MM.1S (cell line): Measurements from ENCODE around the gene PRKG1.

Experiments
- DNase-seq: peaks from one replicate; pipeline ENCODE4 v3.0.0-alpha.2; 2015
- H2AFZ ChIP-seq: fragments of 300-600 bp; sonication (generic); 2 replicates; pipeline ENCODE4 v1.6.0; 2016; ENCODE audit warnings: antibody characterized with exemption, low read length
- H3F3A ChIP-seq: fragments of 300-600 bp; sonication (generic); 2 replicates; pipeline ENCODE4 v1.6.1; 2016; ENCODE audit warnings: mild to moderate bottlenecking, antibody characterized with exemption, low read length, moderate library complexity, mixed read lengths; ENCODE audit not compliant: insufficient read depth
- H3K27ac ChIP-seq: fragments of 300-600 bp; sonication (generic); 2 replicates; pipeline ENCODE4 v1.5.1; 2016; ENCODE audit warnings: mild to moderate bottlenecking, low read length
- H3K27me3 ChIP-seq: fragments of 300-600 bp; sonication (generic); replicated peaks from 2 replicates; pipeline ENCODE4 v1.6.0; 2016; ENCODE audit warnings: low read length; ENCODE audit not compliant: insufficient read depth
- H3K36me3 ChIP-seq: fragments of 300-600 bp; sonication (generic); replicated peaks from 2 replicates; pipeline ENCODE4 v1.6.1; 2016; ENCODE audit warnings: mild to moderate bottlenecking, low read length, mixed read lengths; ENCODE audit not compliant: insufficient read depth
- H3K4me1 ChIP-seq: fragments of 300-600 bp; sonication (generic); 2 replicates; pipeline ENCODE4 v1.6.1; 2016; ENCODE audit warnings: low read length, mixed read lengths
- H3K4me2 ChIP-seq: fragments of 300-600 bp; sonication (generic); 2 replicates; pipeline ENCODE4 v1.6.0; 2016; ENCODE audit warnings: low read depth, low read length
- H3K4me3 ChIP-seq: fragments of 300-600 bp; sonication (generic); 2 replicates; pipeline ENCODE4 v1.5.1; 2016; ENCODE audit warnings: low read length, mixed read lengths
- H3K79me2 ChIP-seq: fragments of 300-600 bp; sonication (generic); 2 replicates; pipeline ENCODE4 v1.6.1; 2016; ENCODE audit warnings: mixed run types, low read length, mixed read lengths
- H3K9ac ChIP-seq: fragments of 300-600 bp; sonication (generic); 2 replicates; pipeline ENCODE4 v1.6.1; 2016; ENCODE audit warnings: low read length, mixed read lengths
- H3K9me2 ChIP-seq: fragments of 300-600 bp; sonication (generic); replicated peaks from 2 replicates; pipeline ENCODE4 v1.6.1; 2016; ENCODE audit warnings: mild to moderate bottlenecking, low read length, mixed read lengths; ENCODE audit not compliant: insufficient read depth
- H3K9me3 ChIP-seq: fragments of 300-600 bp; sonication (generic); replicated peaks from 2 replicates; pipeline ENCODE4 v1.6.1; 2016; ENCODE audit warnings: mild to moderate bottlenecking, low read length, mixed read lengths; ENCODE audit not compliant: insufficient read depth
- H4K20me1 ChIP-seq: fragments of 300-600 bp; sonication (generic); 2 replicates; pipeline ENCODE4 v1.6.1; 2016; ENCODE audit warnings: mild to moderate bottlenecking, low read length, moderate library complexity, mixed read lengths; ENCODE audit not compliant: insufficient read depth
- EZH2 ChIP-seq: fragments of 300-600 bp; sonication (generic); optimal IDR thresholded peaks from 2 replicates; pipeline ENCODE3; 2017; ENCODE audit warnings: low read depth, mild to moderate bottlenecking, antibody characterized with exemption, low read length, mixed read lengths
- EZH2phosphoT487 ChIP-seq: fragments of 300-600 bp; sonication (generic); IDR thresholded peaks from 2 replicates; pipeline ENCODE4 v1.6.1; 2018; ENCODE audit warnings: antibody characterized with exemption, low read length
- TF ChIP-seq, protein P1 (sequence below): fragments of 300-600 bp; sonication (generic); IDR thresholded peaks from 2 replicates; pipeline ENCODE4 v1.5.1; 2016; ENCODE audit warnings: antibody characterized with exemption, low read length, mixed read lengths

The PRKG1 gene

DNA sequence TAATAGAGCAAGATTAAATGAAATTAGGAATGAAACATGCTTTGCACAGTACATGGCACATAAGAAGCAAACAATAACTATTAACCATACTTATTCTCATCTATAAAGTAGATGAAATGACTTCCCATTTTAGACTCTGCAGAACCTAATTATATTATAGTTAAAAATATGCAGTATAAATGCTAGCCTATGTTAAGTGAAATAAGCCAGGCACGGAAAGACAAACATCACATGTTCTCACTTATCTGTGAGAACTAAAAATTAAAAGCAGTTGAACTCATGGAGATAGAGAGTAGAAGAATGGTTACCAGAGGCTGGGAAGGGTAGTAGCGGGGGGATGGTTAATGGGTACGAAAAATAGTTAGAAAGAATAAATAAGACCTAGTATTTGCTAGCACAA is 247.0 kb downstream of the PRKG1 start:
- Histone ChIP-seq H3K4me2 (no peak overlapping the region), H3K4me1 (no peaks in the 10 kb centered on the region), H3K36me3 (no peaks in the 10 kb centered on the region), H2AFZ (no peak overlapping the region), H3K9ac (no peak overlapping the region), H3K4me3 (no peak overlapping the region), H3K27ac (no peak overlapping the region), H3K79me2 (no peaks in the 10 kb centered on the region), H3K9me2 (no peaks in the 10 kb centered on the region), H4K20me1 (no peaks in the 10 kb centered on the region), H3K27me3 (no peaks in the 10 kb centered on the region), H3K9me3 (no peaks in the 10 kb centered on the region), H3F3A (no peaks in the 10 kb centered on the region)
- DNase-seq: no peak
- TF ChIP-seq EZH2 (no peak), EZH2phosphoT487 (no peak)
- TF ChIP-seq, protein P1, sequence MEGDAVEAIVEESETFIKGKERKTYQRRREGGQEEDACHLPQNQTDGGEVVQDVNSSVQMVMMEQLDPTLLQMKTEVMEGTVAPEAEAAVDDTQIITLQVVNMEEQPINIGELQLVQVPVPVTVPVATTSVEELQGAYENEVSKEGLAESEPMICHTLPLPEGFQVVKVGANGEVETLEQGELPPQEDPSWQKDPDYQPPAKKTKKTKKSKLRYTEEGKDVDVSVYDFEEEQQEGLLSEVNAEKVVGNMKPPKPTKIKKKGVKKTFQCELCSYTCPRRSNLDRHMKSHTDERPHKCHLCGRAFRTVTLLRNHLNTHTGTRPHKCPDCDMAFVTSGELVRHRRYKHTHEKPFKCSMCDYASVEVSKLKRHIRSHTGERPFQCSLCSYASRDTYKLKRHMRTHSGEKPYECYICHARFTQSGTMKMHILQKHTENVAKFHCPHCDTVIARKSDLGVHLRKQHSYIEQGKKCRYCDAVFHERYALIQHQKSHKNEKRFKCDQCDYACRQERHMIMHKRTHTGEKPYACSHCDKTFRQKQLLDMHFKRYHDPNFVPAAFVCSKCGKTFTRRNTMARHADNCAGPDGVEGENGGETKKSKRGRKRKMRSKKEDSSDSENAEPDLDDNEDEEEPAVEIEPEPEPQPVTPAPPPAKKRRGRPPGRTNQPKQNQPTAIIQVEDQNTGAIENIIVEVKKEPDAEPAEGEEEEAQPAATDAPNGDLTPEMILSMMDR: no peak

DNA sequence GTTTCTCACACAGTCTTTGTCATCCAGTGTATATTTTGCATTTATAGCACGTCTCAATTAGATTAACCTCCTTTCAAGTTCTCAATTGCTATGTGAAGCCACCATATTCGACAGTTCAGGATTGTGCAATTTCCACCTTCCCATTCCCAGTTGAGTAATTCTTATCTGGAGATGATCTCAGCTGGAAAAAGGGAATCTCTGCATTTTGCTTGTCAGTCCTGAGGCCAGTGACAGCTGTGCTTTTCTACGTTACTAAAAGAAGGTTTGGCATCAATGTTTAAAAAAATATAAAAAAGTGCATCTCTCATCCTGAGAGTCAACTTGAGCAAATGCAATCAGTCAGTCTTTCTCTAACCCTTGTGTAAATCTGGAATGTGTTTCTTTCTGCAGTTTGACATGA is 247.7 kb downstream of the PRKG1 start:
- no peaks in the 10 kb centered on the region for H3K27me3 ChIP-seq
- H3K79me2 ChIP-seq: no peaks in the 10 kb centered on the region
- no peak overlapping the region for H3K27ac ChIP-seq
- no peaks in the 10 kb centered on the region for H3K9me2 ChIP-seq
- no peaks in the 10 kb centered on the region for H3K36me3 ChIP-seq
- H3K9ac ChIP-seq: no peak overlapping the region
- H3F3A ChIP-seq: no peaks in the 10 kb centered on the region
- no peaks in the 10 kb centered on the region for H3K4me1 ChIP-seq
- H4K20me1 ChIP-seq: no peaks in the 10 kb centered on the region
- no peak for TF ChIP-seq EZH2phosphoT487
- TF ChIP-seq, protein P1: no peak
- no peak for TF ChIP-seq EZH2
- no peak overlapping the region for H3K4me2 ChIP-seq
- no peak overlapping the region for H3K4me3 ChIP-seq
- H2AFZ ChIP-seq: no peak overlapping the region
- H3K9me3 ChIP-seq: no peaks in the 10 kb centered on the region
- DNase-seq: no peak

- Histone ChIP-seq H3K27ac (no peak overlapping the region), H3K36me3 (no peaks in the 10 kb centered on the region), H3K79me2 (no peaks in the 10 kb centered on the region), H3K4me1 (no peaks in the 10 kb centered on the region), H3K4me2 (no peak overlapping the region), H3K9ac (no peak overlapping the region), H2AFZ (no peak overlapping the region), H3K9me2 (no peaks in the 10 kb centered on the region), H3K4me3 (no peak overlapping the region), H3K9me3 (no peaks in the 10 kb centered on the region), H3K27me3 (no peaks in the 10 kb centered on the region), H3F3A (no peaks in the 10 kb centered on the region), H4K20me1 (no peaks in the 10 kb centered on the region)
- TF ChIP-seq EZH2 (no peak), EZH2phosphoT487 (no peak)
- TF ChIP-seq, protein P1: no peak
- no peak for DNase-seq
These were observed 251.4 kb downstream of the PRKG1 start for GRCh38 chr10:51325649-51326048.
